SHP77 treated with DMSO at 0.1 percent for 48 hours (cell line): ENCODE measurements around the gene NGLY1.

ENCODE experiments used
- DNase-seq: peaks from one replicate; lab custom pipeline; 2025; lab: John Stamatoyannopoulos, UW

Gene NGLY1, protein sequence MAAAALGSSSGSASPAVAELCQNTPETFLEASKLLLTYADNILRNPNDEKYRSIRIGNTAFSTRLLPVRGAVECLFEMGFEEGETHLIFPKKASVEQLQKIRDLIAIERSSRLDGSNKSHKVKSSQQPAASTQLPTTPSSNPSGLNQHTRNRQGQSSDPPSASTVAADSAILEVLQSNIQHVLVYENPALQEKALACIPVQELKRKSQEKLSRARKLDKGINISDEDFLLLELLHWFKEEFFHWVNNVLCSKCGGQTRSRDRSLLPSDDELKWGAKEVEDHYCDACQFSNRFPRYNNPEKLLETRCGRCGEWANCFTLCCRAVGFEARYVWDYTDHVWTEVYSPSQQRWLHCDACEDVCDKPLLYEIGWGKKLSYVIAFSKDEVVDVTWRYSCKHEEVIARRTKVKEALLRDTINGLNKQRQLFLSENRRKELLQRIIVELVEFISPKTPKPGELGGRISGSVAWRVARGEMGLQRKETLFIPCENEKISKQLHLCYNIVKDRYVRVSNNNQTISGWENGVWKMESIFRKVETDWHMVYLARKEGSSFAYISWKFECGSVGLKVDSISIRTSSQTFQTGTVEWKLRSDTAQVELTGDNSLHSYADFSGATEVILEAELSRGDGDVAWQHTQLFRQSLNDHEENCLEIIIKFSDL

DNA sequence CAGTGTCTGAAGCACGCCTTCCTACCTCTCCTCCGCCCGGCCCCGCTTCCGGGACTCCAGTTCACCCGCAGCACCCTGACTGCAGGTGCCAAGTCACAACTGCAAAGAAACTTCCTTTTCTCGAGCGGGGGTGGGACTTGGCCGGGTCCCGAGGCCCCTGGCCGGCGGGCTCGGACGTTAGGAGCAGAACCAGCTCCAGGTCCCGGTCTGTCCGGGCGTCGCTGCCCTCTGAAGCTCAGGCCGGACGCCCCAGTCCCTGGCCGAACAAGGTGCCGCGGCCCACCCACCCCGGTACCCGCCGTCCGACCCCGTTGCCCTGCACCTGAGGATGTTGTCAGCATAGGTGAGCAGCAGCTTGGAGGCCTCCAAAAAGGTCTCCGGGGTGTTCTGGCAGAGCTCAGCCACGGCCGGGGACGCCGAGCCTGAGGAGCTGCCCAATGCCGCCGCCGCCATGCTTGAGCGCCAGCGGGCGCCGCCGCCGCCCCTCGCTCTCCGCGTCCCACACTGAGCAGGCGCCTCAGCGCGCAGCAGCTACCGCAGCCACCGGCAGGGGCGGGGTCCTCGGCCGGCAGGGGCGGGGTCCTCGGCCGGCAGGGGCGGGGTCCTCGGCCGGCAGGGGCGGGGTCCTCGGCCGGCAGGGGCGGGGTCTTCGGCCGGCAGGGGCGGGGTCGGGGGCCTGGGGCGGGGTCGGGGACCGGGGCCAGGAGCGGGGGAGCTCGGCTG lies at the start of gene NGLY1:
TSS of gene NGLY1 (minus strand) at position 506 of the 723 bp plus-strand sequence. CDS start at position 453, 53 bp downstream.
- peak; percentile 41 for DNase-seq

- DNase-seq: no peak
These were observed 48.3 kb upstream of the NGLY1 start for GRCh38 chr3:25831578-25831977.

GRCh38 chr3:25830373-25831280 lies 47.4 kb upstream of the NGLY1 start:
- DNase-seq: no peak

- no peak for DNase-seq
These were observed 43.3 kb upstream of the NGLY1 start for GRCh38 chr3:25826510-25826909.

DNA sequence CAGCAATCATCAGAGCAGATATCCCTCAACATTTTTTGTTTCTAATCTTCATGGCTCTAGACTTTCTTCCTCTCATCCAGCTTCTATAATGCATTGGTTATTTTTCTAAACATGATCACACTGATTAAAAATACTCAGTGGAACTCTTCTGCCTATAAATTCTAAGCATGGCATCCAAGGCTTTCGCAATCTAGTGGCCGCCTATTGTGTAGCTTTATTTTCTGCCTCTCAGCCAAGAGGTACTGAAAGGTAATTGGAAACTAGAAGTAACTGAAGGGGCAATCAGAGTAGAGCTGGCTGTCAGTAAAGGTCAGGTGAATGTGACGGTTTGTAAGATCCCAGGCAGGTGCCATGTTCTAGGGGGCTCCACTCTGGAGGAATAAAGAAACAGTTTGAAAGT lies 40.1 kb upstream of the NGLY1 start:
- DNase-seq: no peak

DNA sequence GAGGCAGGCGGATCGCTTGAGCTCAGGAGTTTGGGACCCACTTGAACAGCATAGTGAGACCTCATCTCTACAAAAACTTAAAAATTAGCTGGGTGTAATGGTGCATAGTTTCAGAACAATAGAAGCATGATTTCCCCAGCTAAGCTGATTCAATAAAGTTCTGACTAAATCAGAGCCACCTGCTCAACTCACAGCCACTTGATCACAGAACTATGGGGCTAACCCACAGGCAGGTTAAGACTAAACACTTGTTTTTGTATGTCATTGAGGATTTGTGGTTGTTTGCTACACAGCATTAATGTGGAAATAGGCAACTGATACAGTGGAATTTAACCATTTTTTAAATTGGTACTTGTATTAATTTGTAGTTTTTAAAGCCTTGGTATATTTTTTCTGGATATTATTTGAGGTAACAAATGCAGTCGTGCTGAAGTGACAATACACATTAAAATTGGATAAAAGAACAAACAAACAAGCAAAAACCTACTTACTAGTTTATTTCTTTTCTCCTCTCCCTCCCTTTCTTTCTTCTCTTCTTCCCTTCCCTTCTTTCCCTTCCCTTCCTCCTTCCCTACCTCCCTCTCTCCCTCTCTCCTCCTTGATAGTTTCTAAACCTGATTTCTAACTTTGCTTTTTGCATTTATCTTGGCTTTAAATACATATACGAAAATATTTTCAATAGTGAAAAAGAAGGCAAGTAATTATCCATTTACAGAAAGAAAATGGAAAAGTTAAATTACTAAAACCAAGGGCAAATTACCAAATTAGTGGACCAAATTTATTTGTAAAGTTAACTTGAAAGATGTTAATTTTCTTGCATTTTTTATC lies 38.7 kb upstream of the NGLY1 start:
- no peak for DNase-seq

- no peak for DNase-seq
These were observed 37.7 kb upstream of the NGLY1 start for GRCh38 chr3:25820816-25821486.

GRCh38 chr3:25820366-25820765 lies 37.1 kb upstream of the NGLY1 start:
- DNase-seq: no peak

GRCh38 chr3:25818335-25818734 lies 35.1 kb upstream of the NGLY1 start:
- no peak for DNase-seq

DNA sequence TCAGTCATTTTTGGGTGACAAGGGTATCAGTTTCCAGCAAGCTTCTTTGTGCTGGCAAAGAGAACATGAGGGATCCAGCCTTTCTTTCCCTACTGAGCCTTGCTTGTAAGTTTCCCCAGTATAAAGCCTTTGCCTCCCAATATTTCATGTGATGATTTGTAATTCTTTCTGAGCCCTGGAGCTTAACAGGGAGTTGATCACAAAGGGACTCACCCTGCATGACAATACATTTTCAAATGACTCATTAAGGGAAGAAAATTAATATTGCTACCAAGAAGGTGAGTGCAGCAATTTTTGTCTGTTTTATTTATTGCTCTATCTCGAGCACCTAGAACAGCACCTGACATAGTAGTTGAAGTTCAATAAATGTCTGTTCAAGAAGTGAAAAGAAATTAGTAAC lies 34.4 kb upstream of the NGLY1 start:
- no peak for DNase-seq

DNA sequence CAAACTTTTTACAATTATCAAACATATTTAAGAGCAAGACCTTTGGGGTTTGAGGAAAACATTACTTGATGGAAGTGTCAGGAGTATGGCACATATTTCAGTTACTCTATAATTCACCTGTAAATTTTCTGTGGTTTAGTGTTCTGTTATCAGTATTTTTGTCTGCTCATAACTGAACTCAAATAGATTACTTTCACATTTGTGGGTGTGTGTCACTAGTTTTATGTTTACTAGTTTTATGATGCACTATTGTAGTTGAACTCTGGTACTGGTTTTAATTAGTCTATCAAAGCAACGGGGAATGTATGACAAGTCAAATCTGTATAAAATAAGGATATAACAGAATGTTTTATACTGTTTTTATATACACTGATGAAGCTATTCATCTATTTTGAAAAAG lies 33.9 kb upstream of the NGLY1 start:
- DNase-seq: no peak

GRCh38 chr3:25812644-25813043 lies 29.4 kb upstream of the NGLY1 start:
- DNase-seq: no peak

DNA sequence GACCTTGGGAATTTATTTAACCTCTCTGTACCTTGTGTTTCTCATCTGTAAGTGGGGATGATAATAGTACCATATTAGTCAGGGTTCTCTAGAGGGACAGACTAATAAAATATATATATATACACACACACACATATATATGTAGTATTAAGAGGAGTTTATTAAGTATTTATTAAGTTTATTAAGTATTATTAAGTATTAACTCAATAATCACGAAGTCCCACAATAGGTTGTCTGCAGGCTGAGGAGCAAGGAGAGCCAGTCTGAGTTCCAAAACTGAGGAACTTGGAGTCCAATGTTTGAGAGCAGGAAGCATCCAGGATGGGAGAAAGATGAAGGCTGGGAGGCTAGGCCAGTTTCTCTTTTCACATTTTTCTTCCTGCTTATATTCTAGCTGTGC lies 21.4 kb upstream of the NGLY1 start:
- DNase-seq: no peak

DNA sequence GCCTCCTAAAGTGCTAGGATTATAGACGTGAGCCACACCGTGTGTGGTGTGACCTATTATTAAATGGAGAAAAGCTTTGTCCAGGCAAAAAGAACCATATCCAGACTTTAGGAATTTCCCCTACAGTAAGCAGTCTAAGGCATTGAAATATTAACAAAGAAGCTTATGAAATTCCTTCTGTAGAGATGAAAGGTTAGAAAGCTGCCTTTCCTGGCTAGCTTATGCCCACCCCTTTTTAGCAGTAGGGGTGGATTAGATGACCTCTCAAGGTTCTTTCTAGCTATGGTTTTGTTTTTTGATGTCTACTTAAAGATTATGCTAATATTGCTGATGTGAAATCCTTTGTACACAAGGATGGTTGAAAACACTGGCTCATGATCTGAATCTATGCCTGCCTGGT lies 20.6 kb upstream of the NGLY1 start:
- no peak for DNase-seq

- DNase-seq: no peak
These were observed 18.5 kb upstream of the NGLY1 start for GRCh38 chr3:25801786-25802185.

DNA sequence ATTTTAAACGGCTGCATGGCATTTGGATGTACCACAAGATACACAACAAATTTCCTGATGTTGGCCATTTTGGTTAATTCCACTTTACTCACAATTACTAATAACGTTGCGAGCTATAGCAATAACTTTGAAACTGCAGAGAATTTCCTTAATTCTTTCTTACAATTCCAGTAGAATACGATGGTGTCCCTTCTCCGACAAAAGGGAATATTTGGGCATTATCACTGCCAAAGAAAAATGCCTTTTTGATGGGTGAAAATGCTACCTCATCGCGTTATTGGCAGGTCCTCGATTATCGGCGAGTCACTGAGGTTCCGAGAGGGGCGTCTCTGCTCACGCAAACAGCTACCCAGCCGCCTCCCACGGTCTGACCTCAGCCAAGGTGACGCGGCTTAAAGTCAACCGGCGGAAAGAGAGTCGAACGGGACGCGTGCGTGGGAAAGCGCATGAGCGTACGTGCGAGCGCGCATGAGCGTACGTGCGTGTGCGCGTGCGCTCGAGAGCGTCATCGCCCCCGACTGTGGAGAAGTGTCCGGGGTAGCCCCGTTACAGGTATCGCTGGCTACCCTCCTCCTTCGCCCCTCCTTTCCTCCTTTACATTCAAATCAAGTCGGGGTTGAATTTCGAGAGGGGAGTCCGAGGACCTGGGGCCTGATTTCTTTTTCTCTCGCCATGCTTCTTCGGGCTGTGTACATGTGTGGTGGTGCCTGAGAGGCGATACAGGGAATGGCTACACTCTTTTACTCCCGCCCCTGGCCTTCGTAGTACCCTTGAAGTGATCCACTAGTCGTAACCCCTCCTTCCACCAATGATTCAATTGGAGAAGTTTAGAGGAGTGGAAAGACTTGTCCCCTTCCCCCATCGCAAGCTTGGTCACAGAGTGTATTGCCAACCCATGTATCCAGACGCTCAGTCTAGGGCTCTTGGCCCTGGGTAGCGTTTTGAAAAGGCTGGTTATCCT lies 6.6 kb upstream of the NGLY1 start, which contains the start of gene OXSM:
TSS of gene OXSM (plus strand) at position 495 of the 961 bp plus-strand sequence. CDS start 931 bp downstream, outside the sequence.
- peak; percentile 82 for DNase-seq

DNA sequence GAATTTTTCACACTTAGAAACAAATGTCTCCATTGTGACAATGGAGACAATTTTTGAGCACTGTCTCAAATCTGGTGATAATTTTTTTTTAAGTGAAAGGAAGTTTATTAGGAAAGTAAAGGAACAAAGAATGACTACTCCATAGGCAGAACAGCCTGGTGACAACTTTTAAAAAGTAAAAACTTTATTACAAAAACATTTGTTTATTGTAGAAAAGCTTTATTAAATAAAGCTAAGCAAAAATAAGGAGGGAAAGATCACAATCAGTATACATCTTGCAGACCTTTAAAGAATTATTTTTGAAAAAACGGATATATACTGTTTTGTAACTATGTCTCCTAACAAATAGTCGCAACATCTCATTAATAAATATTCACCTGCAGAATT lies 6.0 kb upstream of the NGLY1 start:
- no peak for DNase-seq

DNA sequence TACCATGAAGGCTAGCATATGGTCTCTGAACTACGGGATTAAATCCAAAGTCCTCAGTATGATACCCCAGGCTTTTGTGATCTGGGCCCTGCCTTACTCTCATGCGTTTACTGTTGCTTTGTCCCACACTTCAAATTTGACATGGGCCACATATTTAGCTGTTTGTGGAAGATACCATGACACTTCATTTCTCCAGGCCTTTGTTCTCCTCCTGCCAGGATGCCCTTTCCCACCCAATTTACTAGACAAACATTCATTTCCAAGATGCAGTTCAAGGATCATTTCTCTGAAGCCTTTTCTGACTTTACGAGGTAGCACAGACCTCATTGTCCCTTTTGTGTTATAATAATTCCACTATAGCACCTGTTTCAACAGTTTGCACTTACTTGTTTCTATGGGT lies 4.4 kb upstream of the NGLY1 start:
- DNase-seq: no peak

DNA sequence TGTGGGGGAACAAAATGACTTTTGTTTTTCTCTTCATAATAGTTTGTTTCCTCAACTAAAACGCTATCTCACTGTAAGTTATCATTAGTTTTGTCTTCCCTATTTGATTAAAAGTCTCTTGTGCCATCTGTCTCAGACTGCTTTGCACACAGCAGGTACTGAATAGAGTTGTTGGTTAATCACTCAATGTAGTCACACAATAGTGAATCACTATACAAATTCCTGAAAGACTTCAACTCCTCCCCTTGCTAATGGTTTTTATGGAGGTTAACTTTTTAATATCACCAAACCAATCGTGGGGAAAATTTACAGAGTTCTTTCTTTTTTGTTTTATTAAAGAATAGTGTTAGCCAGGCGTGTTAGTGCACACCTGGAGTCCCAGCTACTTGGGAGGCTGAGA lies 2.6 kb upstream of the NGLY1 start:
- no peak for DNase-seq
